NB4 (cell line): ENCODE measurements around the gene CCDC34.

Experiments used
- DNase-seq: peaks from one replicate; pipeline ENCODE4 v3.0.0; 2010; ENCODE audit warnings: low read depth
- H3K4me3 ChIP-seq: one replicate; pipeline ENCODE4 v1.5.1; 2011; ENCODE audit warnings: mild to moderate bottlenecking, low read depth, low read length, moderate library complexity
- CTCF ChIP-seq: IDR thresholded peaks from one replicate; pipeline ENCODE4 v1.5.1; 2012; ENCODE audit warnings: low read depth, low read length
- MAX ChIP-seq: IDR thresholded peaks from 2 replicates; pipeline ENCODE4 v1.6.1; 2011; ENCODE audit warnings: low read depth, low read length
- MYC ChIP-seq: IDR thresholded peaks from 2 replicates; pipeline ENCODE4 v1.6.1; 2011; ENCODE audit warnings: low read depth, low read length
- POLR2A ChIP-seq: IDR thresholded peaks from 2 replicates; pipeline ENCODE4 v1.6.1; 2011; ENCODE audit warnings: mild to moderate bottlenecking; ENCODE audit not compliant: insufficient read length; ENCODE audit errors: extremely low read depth

Gene CCDC34

GRCh38 chr11:27296497-27296896 is 66.5 kb downstream of the CCDC34 start:
- no peak overlapping the region for H3K4me3 ChIP-seq
- TF ChIP-seq CTCF: peak; percentile 56
- no peak for TF ChIP-seq POLR2A
- DNase-seq: peak; percentile 61

- no peak for DNase-seq
- H3K4me3 ChIP-seq: no peak overlapping the region
- TF ChIP-seq POLR2A (no peak), MYC (no peak)
Measured at GRCh38 chr11:27295928-27296327, 67.1 kb downstream of the CCDC34 start.

- no peak overlapping the region for H3K4me3 ChIP-seq
- DNase-seq: no peak
- TF ChIP-seq MYC (no peak), MAX (no peak), POLR2A (no peak), CTCF (no peak)
Measured at GRCh38 chr11:27294654-27295053, 68.4 kb downstream of the CCDC34 start.

GRCh38 chr11:27293515-27294417 is 69.2 kb downstream of the CCDC34 start:
- TF ChIP-seq POLR2A (no peak), MYC (no peak), MAX (no peak), CTCF (no peak)
- H3K4me3 ChIP-seq: no peak overlapping the region
- no peak for DNase-seq

GRCh38 chr11:27292637-27293010 is 70.4 kb downstream of the CCDC34 start:
- no peak overlapping the region for H3K4me3 ChIP-seq
- no peak for DNase-seq
- TF ChIP-seq CTCF (no peak), MAX (no peak), POLR2A (no peak), MYC (no peak)

- DNase-seq: no peak
- no peak for TF ChIP-seq MAX
- no peak for TF ChIP-seq CTCF
- no peak for TF ChIP-seq MYC
- TF ChIP-seq POLR2A: no peak
- H3K4me3 ChIP-seq: no peak overlapping the region
Measured at GRCh38 chr11:27291954-27292636, 70.9 kb downstream of the CCDC34 start.
